Activated naive CD4-positive, alpha-beta T cell treated with anti-CD3 and anti-CD28 coated beads, Interleukin-2, amount 50 U/mL, for 24 hours (primary cell): ENCODE results near the gene ZFYVE19.

Experiments used
- H3K27ac Mint-ChIP-seq: one replicate; pipeline ENCODE4 v1.8.0; 2021; ENCODE audit warnings: mild to moderate bottlenecking, mixed read lengths
- H3K27me3 Mint-ChIP-seq: one replicate; pipeline ENCODE4 v1.8.0; 2021; ENCODE audit warnings: mixed read lengths
- H3K36me3 Mint-ChIP-seq: one replicate; pipeline ENCODE4 v1.8.0; 2021; ENCODE audit warnings: mixed read lengths
- H3K4me1 Mint-ChIP-seq: one replicate; pipeline ENCODE4 v1.8.0; 2021; ENCODE audit warnings: mixed read lengths
- H3K4me3 Mint-ChIP-seq: one replicate; pipeline ENCODE4 v1.8.0; 2021; ENCODE audit warnings: mild to moderate bottlenecking, mixed read lengths
- H3K9me3 Mint-ChIP-seq: one replicate; pipeline ENCODE4 v1.8.0; 2021; ENCODE audit warnings: mixed read lengths

The ZFYVE19 gene, protein sequence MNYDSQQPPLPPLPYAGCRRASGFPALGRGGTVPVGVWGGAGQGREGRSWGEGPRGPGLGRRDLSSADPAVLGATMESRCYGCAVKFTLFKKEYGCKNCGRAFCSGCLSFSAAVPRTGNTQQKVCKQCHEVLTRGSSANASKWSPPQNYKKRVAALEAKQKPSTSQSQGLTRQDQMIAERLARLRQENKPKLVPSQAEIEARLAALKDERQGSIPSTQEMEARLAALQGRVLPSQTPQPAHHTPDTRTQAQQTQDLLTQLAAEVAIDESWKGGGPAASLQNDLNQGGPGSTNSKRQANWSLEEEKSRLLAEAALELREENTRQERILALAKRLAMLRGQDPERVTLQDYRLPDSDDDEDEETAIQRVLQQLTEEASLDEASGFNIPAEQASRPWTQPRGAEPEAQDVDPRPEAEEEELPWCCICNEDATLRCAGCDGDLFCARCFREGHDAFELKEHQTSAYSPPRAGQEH

DNA sequence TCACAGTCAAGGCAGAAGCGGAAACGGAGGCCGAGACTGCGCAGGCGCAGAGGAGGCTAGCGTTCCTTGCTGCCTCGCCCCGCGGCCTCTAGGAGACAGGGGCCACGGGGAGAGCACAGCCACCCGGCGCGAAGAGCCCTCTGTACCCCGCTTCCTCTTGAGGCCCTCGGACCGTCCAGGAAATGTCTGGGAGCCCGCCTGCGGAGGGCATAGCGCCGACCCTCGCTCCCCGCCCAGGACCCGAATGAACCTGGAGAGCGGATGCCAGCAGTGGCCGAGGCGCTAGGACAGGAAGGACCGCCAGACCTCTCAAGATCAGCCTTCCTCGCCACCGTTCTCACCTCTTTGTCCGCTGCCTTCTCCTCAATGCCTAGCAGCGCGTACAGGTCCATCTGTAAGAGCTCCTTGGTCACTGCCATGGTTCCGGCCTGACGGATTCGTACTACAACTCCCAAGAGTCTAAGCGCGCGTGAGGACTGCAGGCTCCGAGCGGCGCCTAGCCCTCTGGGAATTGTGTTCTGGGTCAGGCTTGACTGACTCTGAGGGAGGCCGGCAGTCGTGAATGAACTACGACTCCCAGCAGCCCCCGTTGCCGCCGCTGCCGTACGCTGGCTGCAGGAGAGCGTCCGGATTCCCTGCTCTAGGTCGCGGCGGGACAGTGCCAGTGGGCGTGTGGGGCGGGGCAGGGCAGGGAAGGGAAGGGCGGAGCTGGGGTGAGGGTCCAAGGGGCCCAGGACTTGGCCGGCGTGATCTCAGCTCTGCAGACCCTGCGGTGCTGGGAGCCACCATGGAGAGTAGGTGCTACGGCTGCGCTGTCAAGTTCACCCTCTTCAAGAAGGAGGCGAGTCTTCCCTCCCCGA is at the start of gene ZFYVE19, which contains the start of gene DNAJC17:
ZFYVE19 (plus strand) TSS at position 62 of the 860 bp plus-strand sequence; CDS start at position 563, 501 bp downstream.
DNAJC17 (minus strand) TSS at position 446 of the 860 bp plus-strand sequence; CDS start at position 419, 27 bp downstream.
- Mint-ChIP-seq H3K9me3 (no peaks in the 10 kb centered on the region), H3K36me3 (peaks cover 2% of the 10 kb centered on the region), H3K27me3 (no peaks in the 10 kb centered on the region), H3K4me3 (peak within 1 kb of the TSS; percentile 93), H3K4me1 (peaks cover 23% of the 10 kb centered on the region), H3K27ac (peak within 1 kb of the TSS; percentile 97)

DNA sequence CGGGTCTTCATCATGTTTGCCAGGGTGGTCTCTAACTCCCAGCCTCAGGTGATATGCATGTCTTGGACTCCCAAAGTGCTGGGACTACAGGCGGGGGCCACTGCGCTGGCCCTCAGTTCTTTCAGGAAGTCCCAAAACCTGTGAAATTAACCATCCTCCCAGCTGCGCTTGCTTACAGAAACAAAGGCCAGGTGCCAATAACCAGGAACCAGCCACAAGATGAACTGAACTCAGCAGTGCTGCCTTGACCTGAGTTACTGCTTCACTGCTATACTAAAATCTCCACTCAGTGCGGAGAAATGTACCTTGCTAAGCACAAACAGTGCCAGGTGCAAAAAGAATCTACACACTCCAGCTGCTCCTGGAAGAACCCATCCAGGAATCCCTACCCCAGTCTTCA is 46.9 kb upstream of the ZFYVE19 start:
- H3K36me3 Mint-ChIP-seq, result no peaks in the 10 kb centered on the region
- no peaks in the 10 kb centered on the region for H3K27me3 Mint-ChIP-seq
- peaks cover 18% of the 10 kb centered on the region for H3K4me1 Mint-ChIP-seq
- no peaks in the 10 kb centered on the region for H3K9me3 Mint-ChIP-seq
- H3K27ac Mint-ChIP-seq, result no peak overlapping the region
- no peak overlapping the region for H3K4me3 Mint-ChIP-seq

DNA sequence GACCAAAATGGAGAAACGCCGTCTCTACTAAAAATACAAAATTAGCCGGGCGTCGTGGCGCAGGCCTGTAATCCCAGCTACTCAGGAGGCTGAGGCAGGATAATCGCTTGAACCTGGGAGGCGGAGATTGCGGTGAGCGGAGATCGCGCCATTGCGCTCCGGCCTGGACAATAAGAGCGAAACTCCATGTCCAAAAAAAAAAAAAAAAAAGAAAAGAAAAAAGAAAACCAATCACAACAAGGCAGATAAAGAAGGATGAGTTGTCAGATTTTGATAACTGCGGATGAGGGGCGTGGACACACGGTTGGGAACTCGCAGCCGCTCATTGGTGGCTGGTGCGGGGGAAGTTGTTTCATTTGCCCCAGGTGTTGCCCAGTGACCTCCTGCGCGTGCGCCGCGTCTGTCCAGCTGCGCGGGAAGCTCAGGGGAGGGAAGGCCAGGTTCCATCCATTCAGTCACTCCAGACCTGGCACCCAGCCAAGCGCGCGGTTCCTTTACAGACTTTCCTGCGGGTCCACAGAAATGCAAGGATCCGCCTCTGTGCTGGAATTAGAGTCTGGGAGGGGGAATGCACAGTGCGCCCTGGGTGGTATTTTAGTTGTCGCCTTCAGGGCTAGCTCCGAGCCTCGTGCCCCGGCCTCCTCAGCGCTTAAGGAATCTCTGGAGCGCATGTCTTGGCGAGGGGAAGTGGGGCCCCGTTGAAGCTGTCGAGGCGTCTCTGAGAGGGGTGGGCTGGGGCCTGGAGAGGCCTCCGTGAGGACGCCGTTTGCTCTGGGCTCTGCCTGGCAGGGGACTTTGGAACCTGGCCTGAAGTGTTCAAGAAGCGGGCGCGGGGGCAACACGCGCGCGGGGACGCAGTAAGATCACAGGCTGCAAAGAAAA is 43.7 kb upstream of the ZFYVE19 start:
- Mint-ChIP-seq H3K27me3 (no peaks in the 10 kb centered on the region), H3K4me1 (peaks cover 33% of the 10 kb centered on the region), H3K36me3 (no peaks in the 10 kb centered on the region), H3K9me3 (no peaks in the 10 kb centered on the region), H3K4me3 (peak overlapping the region; percentile 85), H3K27ac (peak overlapping the region; percentile 51)

DNA sequence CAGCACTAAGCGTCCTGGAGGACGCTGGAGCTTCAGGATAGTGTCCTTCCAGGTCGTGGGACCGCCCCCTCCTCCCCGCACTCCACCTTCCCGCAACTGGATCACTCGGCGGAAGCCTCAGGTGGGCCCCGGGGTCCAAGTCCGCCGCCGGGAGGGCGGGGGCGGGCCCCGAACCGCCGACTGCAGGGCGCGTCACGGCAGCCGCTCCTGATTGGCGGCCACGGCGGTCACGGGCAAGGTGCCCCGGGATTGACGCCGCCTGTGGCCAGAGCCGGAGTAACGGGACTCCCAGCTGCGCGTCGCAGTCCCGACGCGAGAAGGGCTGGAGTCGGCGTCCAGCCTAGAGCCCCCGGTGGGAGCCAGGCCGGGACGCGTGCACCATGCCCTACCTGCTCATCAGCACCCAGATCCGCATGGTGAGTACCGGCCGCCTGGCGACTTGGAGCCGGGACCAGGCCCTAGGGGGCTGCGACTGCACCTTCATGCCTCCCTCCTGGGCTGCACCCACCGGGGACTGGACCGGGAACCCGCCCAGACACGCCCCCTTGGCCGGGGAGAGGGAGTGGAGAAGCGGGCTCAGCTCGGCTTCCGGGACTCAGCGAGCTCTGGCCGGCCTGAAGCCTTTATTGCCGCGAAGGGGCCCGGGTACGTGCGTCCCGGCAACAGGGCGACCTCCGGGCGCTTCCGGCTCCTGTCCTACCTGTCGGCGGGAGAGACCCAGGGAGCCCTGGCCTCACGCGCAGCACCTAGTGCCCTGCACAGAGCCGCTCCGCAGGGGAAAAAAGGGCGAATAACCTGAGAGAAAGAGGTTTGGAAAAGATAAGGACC is 42.9 kb upstream of the ZFYVE19 start, which contains the start of gene GCHFR:
GCHFR (plus strand) TSS at position 268 of the 828 bp plus-strand sequence; CDS start at position 381, 113 bp downstream.
- Mint-ChIP-seq H3K36me3 (no peaks in the 10 kb centered on the region), H3K4me3 (peak within 1 kb of the TSS; percentile 85), H3K27ac (peak within 1 kb of the TSS; percentile 51), H3K9me3 (no peaks in the 10 kb centered on the region), H3K4me1 (peaks cover 41% of the 10 kb centered on the region), H3K27me3 (no peaks in the 10 kb centered on the region)

DNA sequence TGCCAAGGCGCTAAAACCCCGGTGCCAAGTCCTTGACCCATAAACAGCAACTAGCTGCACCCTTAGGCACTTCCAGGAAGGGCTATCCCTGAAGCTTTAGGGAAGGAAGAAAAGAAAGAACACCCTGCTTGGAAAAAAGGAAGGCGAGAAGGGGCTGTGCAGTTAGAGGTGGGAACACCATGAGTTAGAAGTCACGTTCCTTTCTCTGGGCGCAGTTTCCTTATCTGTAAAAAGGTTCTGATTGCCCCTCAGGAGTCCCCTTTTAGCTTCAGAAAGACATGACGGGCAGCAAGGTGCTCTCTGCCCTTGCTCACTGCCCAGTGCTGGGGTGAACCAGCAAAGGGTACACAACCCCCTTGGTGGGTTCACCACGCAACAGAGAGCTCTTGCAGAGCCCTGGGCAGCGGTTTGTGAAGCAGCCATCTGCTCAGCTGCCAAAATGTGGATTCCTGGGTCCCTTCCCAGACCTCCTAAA is 42.2 kb upstream of the ZFYVE19 start:
- Mint-ChIP-seq H3K27ac (no peak overlapping the region), H3K4me1 (peaks cover 48% of the 10 kb centered on the region), H3K9me3 (no peaks in the 10 kb centered on the region), H3K27me3 (no peaks in the 10 kb centered on the region), H3K4me3 (peak overlapping the region; percentile 85), H3K36me3 (no peaks in the 10 kb centered on the region)

DNA sequence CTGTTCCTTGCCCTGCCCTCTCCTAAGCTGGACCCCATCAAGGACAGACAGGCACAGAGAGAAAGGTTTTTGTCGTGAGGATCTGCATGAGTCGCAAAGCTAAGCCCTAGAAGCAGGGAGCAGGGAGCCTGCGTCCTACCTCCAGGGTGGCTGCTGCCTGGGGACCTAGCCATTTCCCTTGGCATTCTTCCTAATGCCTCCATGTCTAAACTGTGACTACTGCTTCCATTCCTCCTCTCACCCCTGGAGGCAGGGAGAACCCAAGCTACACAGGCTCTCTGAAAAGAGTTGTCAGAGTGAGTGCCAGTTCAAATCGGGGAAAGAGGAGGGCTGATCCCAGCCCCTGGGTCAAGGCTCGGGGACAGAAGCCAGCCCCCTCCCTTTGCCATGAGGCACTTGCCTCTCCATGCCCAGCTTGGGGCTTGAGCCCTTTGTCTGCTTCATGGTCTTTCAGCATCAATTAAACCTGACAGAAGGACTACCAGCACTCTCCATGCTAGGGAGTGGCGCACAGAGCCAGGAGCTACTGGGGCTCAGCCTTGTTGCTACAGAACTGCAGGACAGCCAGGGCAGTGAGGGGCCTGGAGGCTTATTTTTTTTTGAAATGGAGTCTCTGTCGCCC is 40.6 kb upstream of the ZFYVE19 start:
- Mint-ChIP-seq H3K27me3 (no peaks in the 10 kb centered on the region), H3K36me3 (no peaks in the 10 kb centered on the region), H3K4me1 (peaks cover 61% of the 10 kb centered on the region), H3K4me3 (peak overlapping the region; percentile 30), H3K27ac (no peak overlapping the region), H3K9me3 (no peaks in the 10 kb centered on the region)

DNA sequence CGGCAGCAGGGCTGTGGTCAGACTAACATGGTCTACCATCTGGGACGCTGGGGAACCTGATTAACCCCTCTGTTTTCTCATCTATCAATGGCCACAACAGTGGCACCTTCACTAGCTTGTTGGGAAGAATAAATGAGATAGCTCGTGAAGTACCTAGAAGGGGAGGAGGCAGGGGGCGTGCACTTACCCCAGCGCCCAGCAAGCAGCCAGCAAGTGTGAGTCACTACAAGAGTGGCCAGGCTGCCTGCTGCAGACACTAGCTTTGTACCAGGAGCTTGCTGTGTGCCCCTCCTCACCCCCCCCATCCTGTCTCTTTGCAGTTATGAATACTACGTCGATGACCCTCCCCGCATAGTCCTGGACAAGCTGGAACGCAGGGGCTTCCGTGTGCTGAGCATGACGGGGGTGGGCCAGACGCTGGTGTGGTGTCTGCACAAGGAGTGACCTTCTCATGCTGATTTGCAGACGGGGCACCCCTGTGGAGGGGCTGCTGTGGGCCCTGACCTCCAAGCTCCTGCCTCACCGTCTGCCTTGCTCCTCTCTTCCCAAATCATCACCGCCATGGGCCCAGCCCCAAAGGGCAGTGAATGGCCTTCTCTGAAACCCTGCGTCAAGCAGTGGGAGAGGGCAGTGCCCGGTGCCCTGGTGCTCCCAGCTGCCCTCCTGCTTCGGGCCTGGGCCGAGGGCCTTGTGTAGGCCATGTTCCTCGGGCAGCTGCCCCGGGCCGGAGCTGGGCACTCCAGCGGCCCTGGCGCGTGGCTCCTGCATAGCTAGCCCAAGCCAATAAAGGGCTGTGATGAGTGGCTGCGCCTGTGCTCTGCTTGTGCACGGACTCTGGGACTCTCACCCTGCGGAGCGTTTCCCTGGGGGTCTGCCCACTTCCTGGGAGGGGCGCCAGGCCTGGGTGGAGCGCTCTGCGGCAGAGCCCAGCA is 39.7 kb upstream of the ZFYVE19 start:
- no peaks in the 10 kb centered on the region for H3K36me3 Mint-ChIP-seq
- H3K27me3 Mint-ChIP-seq, result no peaks in the 10 kb centered on the region
- no peaks in the 10 kb centered on the region for H3K9me3 Mint-ChIP-seq
- peaks cover 62% of the 10 kb centered on the region for H3K4me1 Mint-ChIP-seq
- H3K27ac Mint-ChIP-seq, result no peak overlapping the region
- H3K4me3 Mint-ChIP-seq, result no peak overlapping the region

DNA sequence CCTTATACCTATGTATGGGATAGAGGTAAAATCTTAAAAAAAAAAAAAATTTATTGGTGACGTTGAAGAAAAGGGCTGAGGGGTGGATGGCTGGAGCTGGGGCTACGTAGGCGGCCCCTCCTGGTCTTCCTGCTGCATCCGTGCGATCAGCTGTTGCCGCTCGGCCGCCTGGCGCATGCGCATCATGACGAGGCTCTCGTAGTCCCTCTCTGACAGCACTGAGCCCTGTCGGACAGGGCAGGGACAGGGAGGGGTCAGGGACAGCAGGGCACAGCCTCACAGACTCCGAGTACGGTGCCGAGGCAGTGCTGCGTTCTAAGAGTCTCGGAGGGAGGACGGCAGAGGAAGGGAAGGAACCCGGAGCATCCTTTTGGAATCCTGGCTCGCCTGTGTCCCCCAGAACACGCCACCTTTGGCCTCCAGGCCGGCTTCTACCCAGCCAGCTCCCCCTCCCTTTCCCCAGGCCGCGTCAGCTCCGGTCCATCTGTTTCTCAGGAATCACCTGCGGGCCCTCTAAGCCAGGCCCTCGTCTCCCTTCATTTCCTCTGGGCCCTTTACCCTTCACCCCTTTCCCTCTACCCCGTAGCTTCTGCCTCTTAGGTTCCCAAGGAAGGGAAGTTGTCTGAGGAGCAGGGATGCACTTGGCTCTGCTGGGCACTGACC is 38.9 kb upstream of the ZFYVE19 start:
- H3K4me1 Mint-ChIP-seq, result peaks cover 57% of the 10 kb centered on the region
- H3K27ac Mint-ChIP-seq, result peak overlapping the region; percentile 97
- H3K4me3 Mint-ChIP-seq, result no peak overlapping the region

DNA sequence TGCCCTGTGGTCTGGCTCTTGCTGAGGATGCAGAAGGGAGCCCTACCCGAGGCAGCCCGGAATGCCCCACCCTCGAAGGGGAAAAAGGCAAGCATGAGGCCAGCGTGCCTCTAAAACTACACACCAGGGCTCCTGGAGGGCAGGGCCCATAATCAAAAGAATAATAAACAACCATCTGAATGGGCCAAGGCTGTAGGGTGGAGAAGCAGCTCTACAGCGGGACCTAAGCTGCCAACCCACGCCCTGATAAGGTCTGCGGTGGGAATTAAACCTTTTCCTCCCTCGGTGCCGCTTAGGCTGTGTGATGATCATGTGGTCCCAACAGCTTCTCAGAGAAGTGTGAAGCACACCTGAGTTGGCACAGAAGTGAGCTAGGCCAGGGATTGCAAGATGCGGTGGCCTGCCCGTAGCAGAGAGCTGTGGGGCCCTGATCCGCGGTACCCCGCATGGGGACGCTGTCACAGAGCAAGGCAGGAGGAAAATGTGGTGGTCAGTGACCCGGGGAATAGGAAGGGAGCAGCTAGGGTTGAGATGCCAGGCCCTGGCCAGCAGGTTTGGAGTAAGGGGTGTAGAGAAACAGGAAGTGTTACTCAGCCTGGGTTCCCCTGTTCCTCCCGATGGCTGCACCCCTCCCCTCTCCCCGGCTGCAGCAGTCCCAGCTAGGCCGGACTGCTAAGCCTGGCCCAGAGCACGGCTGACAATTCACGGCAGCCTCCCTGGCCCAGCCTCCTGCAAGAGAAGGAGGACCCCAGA is 38.2 kb upstream of the ZFYVE19 start:
- Mint-ChIP-seq H3K27ac (peak overlapping the region; percentile 97), H3K4me1 (peaks cover 50% of the 10 kb centered on the region), H3K36me3 (no peaks in the 10 kb centered on the region), H3K4me3 (peak overlapping the region; percentile 75), H3K9me3 (no peaks in the 10 kb centered on the region), H3K27me3 (no peaks in the 10 kb centered on the region)

More for the DNA sequence above, 38.9 kb upstream of the ZFYVE19 start:
- H3K36me3 Mint-ChIP-seq, result no peaks in the 10 kb centered on the region
- H3K27me3 Mint-ChIP-seq, result no peaks in the 10 kb centered on the region
- no peaks in the 10 kb centered on the region for H3K9me3 Mint-ChIP-seq

DNA sequence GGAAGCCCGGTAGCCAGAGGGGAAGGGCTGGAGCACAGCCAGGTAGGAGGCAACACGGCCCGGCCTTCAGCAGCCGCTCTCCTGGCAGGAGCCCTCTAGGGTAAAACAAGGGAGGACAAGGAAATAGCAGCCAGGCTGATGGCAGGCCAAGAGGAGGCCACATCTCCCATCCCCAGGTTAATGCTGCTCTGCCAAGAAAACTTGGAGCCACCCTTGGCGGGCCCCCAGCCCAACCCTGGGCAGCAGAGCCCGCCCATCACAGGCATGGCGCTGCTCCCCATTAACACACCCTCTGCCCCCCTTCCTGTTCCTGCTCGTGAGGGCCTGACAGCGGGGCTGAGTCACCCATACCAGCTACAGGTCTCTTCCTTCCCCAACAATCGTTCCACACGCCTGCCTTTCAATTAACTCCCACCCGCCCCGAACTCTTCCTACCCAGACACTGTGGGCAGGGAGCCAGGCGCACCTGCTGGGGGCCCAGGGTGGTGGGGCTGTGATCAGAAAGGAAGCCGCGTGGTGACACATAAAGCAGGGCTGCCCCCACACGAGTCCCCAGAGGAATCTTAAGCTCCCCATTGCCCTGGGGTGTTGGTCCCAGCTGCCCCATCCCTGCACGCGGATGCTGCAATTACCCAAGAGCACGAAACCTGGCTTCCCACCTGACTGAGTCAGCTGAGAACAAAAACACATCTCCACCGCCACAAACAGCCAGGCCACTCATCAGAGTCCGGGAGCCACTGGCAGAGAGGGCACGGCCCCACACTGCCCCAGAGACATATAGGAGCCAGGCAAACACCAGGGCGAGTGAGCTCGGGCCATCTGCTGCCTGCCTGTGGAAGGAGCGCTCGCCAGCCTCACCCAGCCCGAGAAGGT is 37.4 kb upstream of the ZFYVE19 start, which contains the start of gene C15orf62:
C15orf62 (plus strand) TSS at position 707 of the 873 bp plus-strand sequence. CDS start 516 bp downstream, outside the sequence.
- peaks cover 48% of the 10 kb centered on the region for H3K4me1 Mint-ChIP-seq
- H3K4me3 Mint-ChIP-seq, result peak within 1 kb of the TSS; percentile 75
- peak within 1 kb of the TSS; percentile 97 for H3K27ac Mint-ChIP-seq
- no peaks in the 10 kb centered on the region for H3K36me3 Mint-ChIP-seq
- no peaks in the 10 kb centered on the region for H3K27me3 Mint-ChIP-seq
- H3K9me3 Mint-ChIP-seq, result no peaks in the 10 kb centered on the region

DNA sequence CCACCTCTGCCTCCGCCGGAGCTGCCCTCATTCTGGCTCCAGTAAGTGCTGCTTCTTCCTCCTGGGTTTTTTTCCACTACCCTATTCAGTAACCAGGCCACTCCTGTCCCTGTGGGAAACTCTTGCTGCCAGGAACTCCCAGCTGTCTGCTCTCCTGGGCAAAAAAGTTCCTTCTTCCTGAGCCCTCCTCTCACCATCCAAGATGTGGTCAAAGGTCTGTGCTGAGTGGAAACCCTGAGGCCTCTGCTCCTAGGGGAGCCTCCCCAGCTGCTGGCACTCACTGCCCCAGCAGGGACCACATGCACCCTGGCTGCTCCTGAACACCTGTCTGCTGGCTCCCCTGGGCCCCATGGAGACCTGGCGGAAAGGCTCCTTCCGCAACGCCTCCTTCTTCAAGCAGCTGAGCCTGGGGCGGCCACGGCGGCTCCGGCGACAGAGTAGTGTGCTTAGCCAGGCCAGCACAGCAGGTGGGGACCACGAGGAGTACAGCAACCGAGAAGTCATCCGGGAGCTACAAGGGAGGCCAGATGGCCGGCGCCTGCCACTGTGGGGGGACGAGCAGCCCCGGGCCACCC is 36.7 kb upstream of the ZFYVE19 start:
- Mint-ChIP-seq H3K27ac (peak overlapping the region; percentile 93), H3K27me3 (no peaks in the 10 kb centered on the region), H3K4me1 (peaks cover 41% of the 10 kb centered on the region), H3K9me3 (no peaks in the 10 kb centered on the region), H3K4me3 (peak overlapping the region; percentile 75), H3K36me3 (no peaks in the 10 kb centered on the region)
